ENCODE data around the gene BCAR1.
"Not testable (repeated sequence)": the region's sequence is repeated elsewhere in the genome, so short reads cannot be mapped to it uniquely, and the experiment has no call there.

Gene BCAR1

DNA sequence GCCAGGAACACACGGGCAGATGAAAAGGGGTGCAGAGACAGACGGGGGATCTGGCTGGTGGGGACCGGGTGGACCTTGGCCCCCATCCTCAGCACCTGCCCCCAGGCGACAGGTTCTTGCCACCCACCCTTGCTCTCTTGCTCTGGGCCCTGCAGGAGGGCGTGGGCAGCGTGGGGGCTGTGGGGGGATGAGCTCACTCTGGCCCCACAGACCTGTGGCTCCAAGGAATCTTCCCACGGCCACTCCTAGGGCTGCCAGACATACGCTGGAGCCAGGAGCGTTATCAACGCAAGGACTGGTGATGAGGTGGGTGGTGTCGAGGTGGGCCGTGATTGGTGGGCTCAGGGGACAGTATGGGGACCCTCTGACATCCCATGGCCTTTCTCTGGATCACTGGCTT lies 26.3 kb downstream of the BCAR1 start:
- H3K27ac ChIP-seq: no peak overlapping the region
- no peak overlapping the region for H3K9ac ChIP-seq
- H3K4me3 ChIP-seq (IDR thresholded peaks at IDR 0.05; ENCODE audit: insufficient read depth, low read depth, low read length): no peak overlapping the region
- no peaks in the 10 kb centered on the region for H3K4me1 ChIP-seq (ENCODE audit: low read depth, poor library complexity, severe bottlenecking)
- H3K27me3 ChIP-seq (ENCODE audit: insufficient read depth, low read depth): no peaks in the 10 kb centered on the region
- H3K36me3 ChIP-seq (ENCODE audit: insufficient read depth): no peaks in the 10 kb centered on the region
- H3K79me2 ChIP-seq (ENCODE audit: insufficient read depth, low read depth): no peaks in the 10 kb centered on the region
- H2AFZ ChIP-seq (ENCODE audit: low read depth): no peak overlapping the region
- H3K4me2 ChIP-seq: no peak overlapping the region
- H4K20me1 ChIP-seq (ENCODE audit: insufficient read depth): no peaks in the 10 kb centered on the region
- TF ChIP-seq CTCF (conservative IDR thresholded peaks at IDR 0.05; ENCODE audit: low read depth, low read length): no peak

DNA sequence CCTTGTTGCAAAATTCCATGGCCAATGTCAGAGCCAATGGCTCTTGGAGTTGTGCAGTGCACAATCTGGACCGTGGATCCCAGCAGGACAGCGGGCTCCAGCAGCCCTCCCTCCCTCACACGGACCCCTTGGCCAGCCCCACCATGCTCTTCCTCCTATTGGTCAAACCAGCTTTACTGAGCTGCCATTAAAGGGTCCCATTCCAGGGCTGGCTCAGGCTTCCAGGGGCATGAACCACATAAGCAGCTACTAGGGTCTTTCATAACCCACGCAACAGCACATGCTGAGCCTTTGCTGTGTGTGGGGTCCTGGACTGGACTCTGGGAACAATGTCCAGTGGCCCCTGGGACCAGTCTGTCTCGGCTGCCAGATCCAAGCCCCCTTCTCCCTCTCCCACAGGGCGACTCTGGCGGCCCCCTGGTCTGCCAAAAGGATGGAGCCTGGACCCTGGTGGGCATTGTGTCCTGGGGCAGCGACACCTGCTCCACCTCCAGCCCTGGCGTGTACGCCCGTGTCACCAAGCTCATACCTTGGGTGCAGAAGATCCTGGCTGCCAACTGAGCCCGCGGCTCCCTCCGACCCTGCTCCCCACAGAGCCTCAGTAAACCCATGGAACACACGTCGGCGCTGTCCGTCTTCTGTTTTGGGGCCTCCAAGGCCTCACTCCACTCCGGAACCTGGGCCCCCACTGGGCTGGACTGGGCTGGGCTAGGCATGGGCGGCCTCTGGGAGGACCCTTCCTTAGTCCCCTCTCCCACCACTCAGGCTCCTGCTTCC lies 26.9 kb downstream of the BCAR1 start:
- no peak overlapping the region for H3K4me2 ChIP-seq
- H3K27me3 ChIP-seq (ENCODE audit: insufficient read depth, low read depth): no peaks in the 10 kb centered on the region
- H3K27ac ChIP-seq: no peak overlapping the region
- no peaks in the 10 kb centered on the region for H3K79me2 ChIP-seq (ENCODE audit: insufficient read depth, low read depth)
- no peaks in the 10 kb centered on the region for H4K20me1 ChIP-seq (ENCODE audit: insufficient read depth)
- TF ChIP-seq CTCF (conservative IDR thresholded peaks at IDR 0.05; ENCODE audit: low read depth, low read length): no peak
- H3K4me1 ChIP-seq (ENCODE audit: low read depth, poor library complexity, severe bottlenecking): peaks cover 5% of the 10 kb centered on the region
- no peak overlapping the region for H3K4me3 ChIP-seq (IDR thresholded peaks at IDR 0.05; ENCODE audit: insufficient read depth, low read depth, low read length)
- no peaks in the 10 kb centered on the region for H3K36me3 ChIP-seq (ENCODE audit: insufficient read depth)
- H2AFZ ChIP-seq (ENCODE audit: low read depth): no peak overlapping the region
- no peak overlapping the region for H3K9ac ChIP-seq

- not testable (repeated sequence) for H3K36me3 ChIP-seq (ENCODE audit: insufficient read depth); H4K20me1 ChIP-seq (ENCODE audit: insufficient read depth); H3K27me3 ChIP-seq (ENCODE audit: insufficient read depth, low read depth); H2AFZ ChIP-seq (ENCODE audit: low read depth); H3K9ac ChIP-seq; H3K4me2 ChIP-seq; H3K27ac ChIP-seq; H3K79me2 ChIP-seq (ENCODE audit: insufficient read depth, low read depth); H3K4me3 ChIP-seq (IDR thresholded peaks at IDR 0.05; ENCODE audit: insufficient read depth, low read depth, low read length); H3K4me1 ChIP-seq (ENCODE audit: low read depth, poor library complexity, severe bottlenecking)
These were observed 28.3 kb downstream of the BCAR1 start for GRCh38 chr16:75223129-75223528.

DNA sequence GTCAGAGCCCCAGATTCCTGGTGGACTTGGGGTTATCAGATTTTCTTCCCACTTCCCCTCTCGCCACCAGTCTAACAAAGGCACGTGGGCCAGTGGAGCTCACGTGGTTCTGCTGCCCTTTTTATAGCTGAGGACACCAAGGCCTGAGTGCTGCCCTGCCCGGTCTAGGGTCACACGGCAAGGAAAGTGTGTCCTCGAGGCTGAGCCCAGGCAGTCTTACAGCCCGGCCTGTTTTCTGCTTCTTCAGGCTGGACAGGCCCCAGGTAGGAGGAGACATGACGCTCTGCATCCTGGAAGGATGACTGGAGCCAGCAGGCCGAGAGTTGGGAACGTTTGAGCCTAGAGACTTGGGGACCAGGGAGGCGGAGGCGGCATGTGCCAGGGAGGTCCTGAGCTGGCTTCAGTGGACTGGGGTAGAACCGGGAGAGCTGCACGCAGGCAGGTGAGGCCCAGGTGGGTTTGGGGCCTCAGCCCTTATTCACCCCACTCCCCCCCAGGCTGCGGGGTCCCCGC lies 29.1 kb downstream of the BCAR1 start:
- H3K9ac ChIP-seq: no peak overlapping the region
- peaks cover 6% of the 10 kb centered on the region for H3K4me1 ChIP-seq (ENCODE audit: low read depth, poor library complexity, severe bottlenecking)
- H3K4me2 ChIP-seq: no peak overlapping the region
- H3K79me2 ChIP-seq (ENCODE audit: insufficient read depth, low read depth): no peaks in the 10 kb centered on the region
- no peak for TF ChIP-seq CTCF (conservative IDR thresholded peaks at IDR 0.05; ENCODE audit: low read depth, low read length)
- no peak overlapping the region for H3K27ac ChIP-seq
- H3K4me3 ChIP-seq (IDR thresholded peaks at IDR 0.05; ENCODE audit: insufficient read depth, low read depth, low read length): no peak overlapping the region
- no peaks in the 10 kb centered on the region for H4K20me1 ChIP-seq (ENCODE audit: insufficient read depth)
- H2AFZ ChIP-seq (ENCODE audit: low read depth): no peak overlapping the region
- H3K27me3 ChIP-seq (ENCODE audit: insufficient read depth, low read depth): no peaks in the 10 kb centered on the region
- H3K36me3 ChIP-seq (ENCODE audit: insufficient read depth): no peaks in the 10 kb centered on the region

DNA sequence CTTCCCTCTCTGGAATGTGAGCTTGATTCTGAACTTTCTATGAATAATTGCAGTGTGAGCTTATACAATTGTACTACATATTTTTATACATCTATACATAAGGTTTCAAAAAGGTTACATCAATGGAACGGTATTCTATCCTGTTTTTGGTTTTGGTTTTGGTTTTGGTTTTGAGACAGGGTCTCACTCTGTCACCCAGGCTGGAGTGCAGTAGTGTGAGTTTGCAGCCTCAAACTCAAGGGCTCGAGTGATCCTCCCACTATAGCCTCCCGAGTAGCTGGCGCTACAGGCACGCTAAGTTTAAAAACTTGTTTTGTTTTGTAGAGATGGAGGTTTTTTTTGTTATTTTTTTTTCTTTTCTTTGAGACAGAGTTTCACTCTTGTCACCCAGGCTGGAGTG lies 31.6 kb downstream of the BCAR1 start:
- peak overlapping the region; percentile 34; the same call in 1 of the 2 replicates for H3K4me2 ChIP-seq
- H4K20me1 ChIP-seq (ENCODE audit: insufficient read depth): no peaks in the 10 kb centered on the region
- no peak overlapping the region for H3K9ac ChIP-seq
- no peak for TF ChIP-seq CTCF (conservative IDR thresholded peaks at IDR 0.05; ENCODE audit: low read depth, low read length)
- peak overlapping the region; percentile 48; the same call in 1 of the 2 replicates for H2AFZ ChIP-seq (ENCODE audit: low read depth)
- no peaks in the 10 kb centered on the region for H3K79me2 ChIP-seq (ENCODE audit: insufficient read depth, low read depth)
- H3K36me3 ChIP-seq (ENCODE audit: insufficient read depth): no peaks in the 10 kb centered on the region
- no peak overlapping the region for H3K4me3 ChIP-seq (IDR thresholded peaks at IDR 0.05; ENCODE audit: insufficient read depth, low read depth, low read length)
- H3K27me3 ChIP-seq (ENCODE audit: insufficient read depth, low read depth): no peaks in the 10 kb centered on the region
- no peak overlapping the region for H3K27ac ChIP-seq
- peaks cover 6% of the 10 kb centered on the region for H3K4me1 ChIP-seq (ENCODE audit: low read depth, poor library complexity, severe bottlenecking)

All from KMS-11 (cell line).